ENCODE results near the gene CERT1. TPM values are rescaled to one million over a fixed set of nuclear protein-coding genes. Genes with fewer than 3 reads are reported as not detected.
A peak's percentile ranks its signal among the peaks of the same experiment; 100 is the strongest.

Gene CERT1
- polyA plus RNA-seq, 3 donors = 16.6 to 50.5 (median 45.9) TPM

GRCh38 chr5:75551471-75551870, 40.0 kb upstream of the CERT1 start:
- no peaks in the 10 kb centered on the region for H3K27me3 Mint-ChIP-seq (ENCODE audit: low read depth in 3 of 3)
- H3K36me3 Mint-ChIP-seq = peaks cover 44 to 52% of the 10 kb centered on the region in 2 donors
- H3K4me1 ChIP-seq (ENCODE audit: control insufficient read depth in 1 of 2, insufficient read depth in 2 of 2, low read length in 2 of 2) = no peaks in the 10 kb centered on the region
- intact Hi-C loops (cut with micrococcal nuclease) = no loop called here
- H3K9ac ChIP-seq (ENCODE audit: insufficient read depth, low read length, poor library complexity, severe bottlenecking) = no peak overlapping the region
- H4K20me1 ChIP-seq (ENCODE audit: insufficient read depth, low read length) = peaks cover 7% of the 10 kb centered on the region
- H3K4me3 ChIP-seq (replicated peaks in 1 of 3; ENCODE audit: low read depth in 2 of 3, low read length in 3 of 3) = no peak overlapping the region
- no peak overlapping the region for H3K4me2 ChIP-seq (replicated peaks; ENCODE audit: extremely low read depth, low read length, poor library complexity, severe bottlenecking)
- H3K27ac ChIP-seq (ENCODE audit: low read depth in 1 of 2, low read length in 2 of 2) = no peak overlapping the region
- no peak overlapping the region for H2AFZ ChIP-seq (ENCODE audit: insufficient read depth, low read depth, low read length, poor library complexity, severe bottlenecking)
- H3K9me3 Mint-ChIP-seq = no peaks in the 10 kb centered on the region
- H3K27ac Mint-ChIP-seq = no peak overlapping the region
- DNase-seq = no peak
- H3K79me2 ChIP-seq (ENCODE audit: insufficient read depth, low read length) = peaks cover 44% of the 10 kb centered on the region
- H3K9me3 ChIP-seq (replicated peaks in 1 of 2; ENCODE audit: control insufficient read depth in 1 of 2, insufficient read depth in 1 of 2, low read length in 2 of 2) = no peaks in the 10 kb centered on the region
- no peak for TF ChIP-seq CTCF (IDR thresholded peaks at IDR 0.05)
- WGBS (ENCODE audit: insufficient coverage) = no CpG with 5 or more reads among the region's 3 CpGs
- H3K4me1 Mint-ChIP-seq = peaks cover 5% of the 10 kb centered on the region
- no peaks in the 10 kb centered on the region for H3K27me3 ChIP-seq (ENCODE audit: control insufficient read depth in 2 of 2, insufficient read depth in 2 of 2, low read length in 2 of 2)
- peaks cover 34 to 52% of the 10 kb centered on the region in 2 donors for H3K36me3 ChIP-seq (replicated peaks in 1 of 2; ENCODE audit: control insufficient read depth in 1 of 2, insufficient read depth in 2 of 2, low read length in 2 of 2)
- H3K4me3 Mint-ChIP-seq = no peak overlapping the region

- H3K27ac Mint-ChIP-seq = peak overlapping the region in 4 of 7 donors; percentile 15 to 72 (median 55)
- H3K27me3 Mint-ChIP-seq (ENCODE audit: low read depth in 3 of 3) = no peaks in the 10 kb centered on the region
- H3K27me3 ChIP-seq (ENCODE audit: control insufficient read depth in 2 of 2, insufficient read depth in 2 of 2, low read length in 2 of 2) = no peaks in the 10 kb centered on the region
Measured at GRCh38 chr5:75550597-75550996, 39.2 kb upstream of the CERT1 start.

More at GRCh38 chr5:75550597-75550996, 39.2 kb upstream of the CERT1 start:
- Histone ChIP-seq H3K27ac (ENCODE audit: low read depth in 1 of 2, low read length in 2 of 2) (no peak overlapping the region), H2AFZ (ENCODE audit: insufficient read depth, low read depth, low read length, poor library complexity, severe bottlenecking) (no peak overlapping the region), H3K4me1 (ENCODE audit: control insufficient read depth in 1 of 2, insufficient read depth in 2 of 2, low read length in 2 of 2) (no peaks in the 10 kb centered on the region), H3K79me2 (ENCODE audit: insufficient read depth, low read length) (peaks cover 45% of the 10 kb centered on the region), H3K4me2 (replicated peaks; ENCODE audit: extremely low read depth, low read length, poor library complexity, severe bottlenecking) (no peak overlapping the region), H3K9me3 (replicated peaks in 1 of 2; ENCODE audit: control insufficient read depth in 1 of 2, insufficient read depth in 1 of 2, low read length in 2 of 2) (no peaks in the 10 kb centered on the region), H3K36me3 (replicated peaks in 1 of 2; ENCODE audit: control insufficient read depth in 1 of 2, insufficient read depth in 2 of 2, low read length in 2 of 2) (peaks cover 34 to 44% of the 10 kb centered on the region in 2 donors), H4K20me1 (ENCODE audit: insufficient read depth, low read length) (peaks cover 14% of the 10 kb centered on the region), H3K4me3 (replicated peaks in 1 of 3; ENCODE audit: low read depth in 2 of 3, low read length in 3 of 3) (no peak overlapping the region), H3K9ac (ENCODE audit: insufficient read depth, low read length, poor library complexity, severe bottlenecking) (no peak overlapping the region)
- H3K9me3 Mint-ChIP-seq = no peaks in the 10 kb centered on the region
- H3K36me3 Mint-ChIP-seq = peaks cover 38 to 47% of the 10 kb centered on the region in 2 donors
- TF ChIP-seq CTCF (IDR thresholded peaks at IDR 0.05) = no peak
- intact Hi-C loops (cut with micrococcal nuclease) = no loop called here
- no peak overlapping the region for H3K4me3 Mint-ChIP-seq
- H3K4me1 Mint-ChIP-seq = peaks cover 5% of the 10 kb centered on the region
- no CpG with 5 or more reads among the region's 1 CpG for WGBS (ENCODE audit: insufficient coverage)
- no peak for DNase-seq
